Neuronal stem cell (in vitro differentiated cells): ENCODE results near the gene TFEB.
A peak's percentile ranks its signal among the peaks of the same experiment; 100 is the strongest.

ENCODE experiments used
- DNase-seq: peaks from one replicate; pipeline ENCODE4 v3.0.0-alpha.2; 2013; ENCODE audit warnings: low spot score
- H2AFZ ChIP-seq: one replicate; pipeline ENCODE4 v1.6.1; 2013; ENCODE audit warnings: mild to moderate bottlenecking, low read length, inconsistent platforms
- H2AK5ac ChIP-seq: 2 replicates; pipeline ENCODE4 v1.6.1; 2013; ENCODE audit warnings: low read depth, mild to moderate bottlenecking, inconsistent platforms, low read length, moderate library complexity, mixed read lengths
- H2BK120ac ChIP-seq: 2 replicates; pipeline ENCODE4 v1.6.1; 2013; ENCODE audit warnings: low read depth, mild to moderate bottlenecking, inconsistent platforms, low read length, moderate library complexity, mixed read lengths
- H2BK12ac ChIP-seq: one replicate; pipeline ENCODE4 v1.6.1; 2013; ENCODE audit warnings: low read length, inconsistent platforms
- H2BK15ac ChIP-seq: 2 replicates; pipeline ENCODE4 v1.6.1; 2013; ENCODE audit warnings: mild to moderate bottlenecking, low read length, inconsistent platforms, mixed read lengths
- H2BK5ac ChIP-seq: one replicate; pipeline ENCODE4 v1.6.1; 2013; ENCODE audit warnings: inconsistent platforms, mild to moderate bottlenecking, low read length, moderate library complexity
- H3K14ac ChIP-seq: one replicate; pipeline ENCODE4 v1.6.1; 2013; ENCODE audit warnings: low read length, inconsistent platforms
- H3K18ac ChIP-seq: 2 replicates; pipeline ENCODE4 v1.6.1; 2013; ENCODE audit warnings: low read length, inconsistent platforms
- H3K23ac ChIP-seq: 2 replicates; pipeline ENCODE4 v1.6.1; 2013; ENCODE audit warnings: low read depth, mild to moderate bottlenecking, mixed read lengths, low read length, inconsistent platforms; ENCODE audit not compliant: poor library complexity
- H3K27ac ChIP-seq: replicated peaks from 3 replicates; pipeline ENCODE4 v1.5.1; 2013; ENCODE audit warnings: low read length, inconsistent platforms
- H3K27me3 ChIP-seq, 3 experiments: 2 replicates each; pipeline ENCODE4 v1.6.1; 2013; ENCODE audit warnings: low read length in 3 of 3, mild to moderate bottlenecking in 2 of 3, inconsistent platforms in 1 of 3, low read depth in 1 of 3, mixed read lengths in 1 of 3, moderate library complexity in 1 of 3; ENCODE audit not compliant: control insufficient read depth in 3 of 3, insufficient read depth in 3 of 3
- H3K36me3 ChIP-seq, 2 donors: replicated peaks in 1 of 2; 2 replicates each; pipeline ENCODE4 v1.6.1; 2013; ENCODE audit warnings: low read length in 2 of 2; ENCODE audit not compliant: control insufficient read depth in 2 of 2, insufficient read depth in 2 of 2
- H3K4ac ChIP-seq: 2 replicates; pipeline ENCODE4 v1.6.1; 2013; ENCODE audit warnings: inconsistent platforms, mild to moderate bottlenecking, low read length, moderate library complexity
- H3K4me1 ChIP-seq, 2 donors: 1 replicate in 1 of 2; 2 replicates in 1 of 2; pipeline ENCODE4 v1.6.1; 2013; ENCODE audit warnings: low read length in 2 of 2, low read depth in 1 of 2; ENCODE audit not compliant: control insufficient read depth in 2 of 2, insufficient read depth in 1 of 2
- H3K4me2 ChIP-seq: one replicate; pipeline ENCODE4 v1.6.1; 2013; ENCODE audit warnings: mild to moderate bottlenecking, low read length, inconsistent platforms; ENCODE audit not compliant: insufficient read depth, poor library complexity, severe bottlenecking
- H3K4me3 ChIP-seq, 2 donors: 2 replicates each; pipeline ENCODE4 v1.5.1; 2013; ENCODE audit warnings: low read length in 2 of 2, mild to moderate bottlenecking in 2 of 2, inconsistent platforms in 1 of 2, moderate library complexity in 1 of 2
- H3K79me1 ChIP-seq: one replicate; pipeline ENCODE4 v1.6.1; 2013; ENCODE audit warnings: low read depth, mild to moderate bottlenecking, inconsistent platforms, low read length, moderate library complexity
- H3K9ac ChIP-seq: one replicate; pipeline ENCODE4 v1.6.1; 2013; ENCODE audit warnings: mild to moderate bottlenecking, low read depth, low read length, inconsistent platforms; ENCODE audit not compliant: poor library complexity
- H3K9me3 ChIP-seq, 2 donors: replicated peaks in 1 of 2; 2 replicates each; pipeline versions ENCODE3 to v1.6.1; 2013; ENCODE audit warnings: low read length in 2 of 2, mild to moderate bottlenecking in 2 of 2, inconsistent platforms in 1 of 2, low read depth in 1 of 2, mixed read lengths in 1 of 2, moderate library complexity in 1 of 2; ENCODE audit not compliant: control insufficient read depth in 2 of 2, insufficient read depth in 1 of 2
- H4K8ac ChIP-seq: one replicate; pipeline ENCODE4 v1.6.1; 2013; ENCODE audit warnings: low read depth, mild to moderate bottlenecking, inconsistent platforms, low read length, moderate library complexity
- H4K91ac ChIP-seq: one replicate; pipeline ENCODE4 v1.6.1; 2013; ENCODE audit warnings: low read length, low read depth, mild to moderate bottlenecking, inconsistent platforms; ENCODE audit not compliant: poor library complexity
- WGBS, 2 donors: extraction: QIAGEN DNeasy Blood & Tissue Kit; methylation state at CpG; one replicate each; pipeline ENCODE4 v1.1.7; 2013; ENCODE audit warnings: missing lambda C conversion rate in 2 of 2, mixed read lengths in 1 of 2; ENCODE audit not compliant: insufficient read length in 2 of 2, insufficient replicate concordance in 1 of 2; ENCODE audit errors: extremely low coverage in 2 of 2; 5-methylcytosine and 5-hydroxymethylcytosine counted together

Gene TFEB

GRCh38 chr6:41682497-41683272 is 52.7 kb downstream of the TFEB start:
- DNase-seq, result no peak
- peak overlapping the region; percentile 91 for H3K23ac ChIP-seq
- H4K8ac ChIP-seq, result no peak overlapping the region
- no peaks in the 10 kb centered on the region for H3K9me3 ChIP-seq
- peak overlapping the region; percentile 93 for H2BK15ac ChIP-seq
- H4K91ac ChIP-seq, result no peak overlapping the region
- H3K4ac ChIP-seq, result no peak overlapping the region
- no CpG with 5 or more reads among the region's 31 CpGs for WGBS, 2 donors
- H3K27me3 ChIP-seq, result peaks cover 0 to 13% (median 6%) of the 10 kb centered on the region in 3 experiments
- H3K4me1 ChIP-seq, result peaks cover 17 to 18% of the 10 kb centered on the region in 2 donors
- H3K14ac ChIP-seq, result no peak overlapping the region
- H3K18ac ChIP-seq, result peak overlapping the region; percentile 94
- H2BK120ac ChIP-seq, result no peak overlapping the region
- no peaks in the 10 kb centered on the region for H3K36me3 ChIP-seq
- no peaks in the 10 kb centered on the region for H3K79me1 ChIP-seq
- H3K4me3 ChIP-seq, result no peak overlapping the region
- no peak overlapping the region for H2BK12ac ChIP-seq
- H2AK5ac ChIP-seq, result peak overlapping the region; percentile 42
- H3K9ac ChIP-seq, result peak overlapping the region; percentile 51
- H3K4me2 ChIP-seq, result peak overlapping the region; percentile 87
- H2BK5ac ChIP-seq, result no peak overlapping the region
- peak overlapping the region; percentile 97 for H2AFZ ChIP-seq
- no peak overlapping the region for H3K27ac ChIP-seq

- no peak overlapping the region for H3K4ac ChIP-seq
Measured at GRCh38 chr6:41682056-41682477, 53.3 kb downstream of the TFEB start.

GRCh38 chr6:41680182-41680965 is 55.0 kb downstream of the TFEB start:
- Histone ChIP-seq H3K4me2 (no peak overlapping the region), H3K23ac (peak overlapping the region; percentile 59), H4K91ac (no peak overlapping the region), H3K27ac (no peak overlapping the region), H3K18ac (peak overlapping the region; percentile 60), H3K4ac (no peak overlapping the region), H3K9me3 (no peaks in the 10 kb centered on the region), H3K4me1 (peaks cover 20 to 28% of the 10 kb centered on the region in 2 donors), H4K8ac (no peak overlapping the region), H2BK12ac (no peak overlapping the region), H3K9ac (no peak overlapping the region), H3K36me3 (no peaks in the 10 kb centered on the region), H3K4me3 (no peak overlapping the region), H2BK15ac (peak overlapping the region; percentile 66), H3K79me1 (no peaks in the 10 kb centered on the region), H2BK120ac (no peak overlapping the region), H3K14ac (no peak overlapping the region), H2AFZ (peak overlapping the region; percentile 56), H2AK5ac (no peak overlapping the region), H2BK5ac (no peak overlapping the region), H3K27me3 (peaks cover 0 to 25% (median 11%) of the 10 kb centered on the region in 3 experiments)
- no CpG with 5 or more reads among the region's 11 CpGs for WGBS, 2 donors
- DNase-seq, result no peak

More at GRCh38 chr6:41682056-41682477, 53.3 kb downstream of the TFEB start:
- Histone ChIP-seq H2AFZ (peak overlapping the region; percentile 67), H3K79me1 (no peaks in the 10 kb centered on the region), H3K27ac (no peak overlapping the region), H3K4me2 (no peak overlapping the region), H3K4me1 (peaks cover 18 to 22% of the 10 kb centered on the region in 2 donors), H3K36me3 (no peaks in the 10 kb centered on the region), H2BK15ac (no peak overlapping the region), H2BK120ac (no peak overlapping the region), H3K23ac (no peak overlapping the region), H4K8ac (no peak overlapping the region), H4K91ac (no peak overlapping the region), H2AK5ac (no peak overlapping the region), H3K4me3 (no peak overlapping the region), H3K9me3 (no peaks in the 10 kb centered on the region), H2BK5ac (no peak overlapping the region), H2BK12ac (no peak overlapping the region), H3K18ac (no peak overlapping the region), H3K27me3 (peaks cover 0 to 13% (median 8%) of the 10 kb centered on the region in 3 experiments), H3K9ac (no peak overlapping the region), H3K14ac (no peak overlapping the region)
- DNase-seq, result peak; percentile 88
- WGBS, 2 donors, result no CpG with 5 or more reads among the region's 9 CpGs

DNA sequence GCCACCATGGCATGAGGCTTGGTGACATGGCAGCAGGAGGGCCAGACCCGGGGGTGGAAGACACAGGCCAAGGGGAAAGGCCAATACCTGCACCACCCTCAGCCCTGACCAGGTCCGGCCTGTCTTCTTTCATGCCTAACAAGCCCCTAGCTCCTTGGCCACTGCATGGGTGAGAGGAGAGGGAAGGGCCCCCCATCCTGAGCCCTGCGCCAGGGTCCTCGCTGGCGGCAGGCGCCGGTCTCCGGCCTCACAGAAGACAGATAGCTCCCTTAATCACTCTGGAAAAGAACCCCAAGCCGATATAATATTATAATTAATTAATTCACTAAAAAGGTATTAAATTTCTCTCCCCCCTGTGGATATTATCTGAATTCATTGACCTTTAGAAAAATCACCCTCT is 55.7 kb downstream of the TFEB start:
- H2BK15ac ChIP-seq, result no peak overlapping the region
- H3K9ac ChIP-seq, result no peak overlapping the region
- no peak overlapping the region for H4K91ac ChIP-seq
- no peak overlapping the region for H3K4ac ChIP-seq
- H2AFZ ChIP-seq, result no peak overlapping the region
- H3K23ac ChIP-seq, result no peak overlapping the region
- no peak overlapping the region for H3K4me2 ChIP-seq
- H2BK5ac ChIP-seq, result no peak overlapping the region
- no peak overlapping the region for H3K4me3 ChIP-seq
- H3K27ac ChIP-seq, result no peak overlapping the region
- H3K14ac ChIP-seq, result no peak overlapping the region
- peaks cover 0 to 30% (median 11%) of the 10 kb centered on the region in 3 experiments for H3K27me3 ChIP-seq
- no CpG with 5 or more reads among the region's 9 CpGs for WGBS, 2 donors
- no peak overlapping the region for H2BK12ac ChIP-seq
- no peaks in the 10 kb centered on the region for H3K9me3 ChIP-seq
- H4K8ac ChIP-seq, result no peak overlapping the region
- H3K79me1 ChIP-seq, result no peaks in the 10 kb centered on the region
- H2BK120ac ChIP-seq, result no peak overlapping the region
- no peak overlapping the region for H2AK5ac ChIP-seq
- H3K36me3 ChIP-seq, result no peaks in the 10 kb centered on the region
- H3K4me1 ChIP-seq, result peaks cover 20 to 28% of the 10 kb centered on the region in 2 donors
- no peak overlapping the region for H3K18ac ChIP-seq
- DNase-seq, result no peak
